SK-N-SH treated with all-trans-retinoic acid at 6 μM for 48 hours (cell line): ENCODE results near the gene PLEKHG4B.

Experiments
- ATAC-seq: fragments of 200-7000 bp; cut with Tn5 transposase; 3 replicates; pipeline ENCODE4 v1.9.1; 2020; ENCODE audit warnings: mild to moderate bottlenecking, moderate library complexity
- ARNTL ChIP-seq: fragments of 450-650 bp; formaldehyde crosslinking; IDR thresholded peaks from 2 replicates; pipeline ENCODE4 v1.5.0; 2020; ENCODE audit warnings: low read depth, mild to moderate bottlenecking, moderate library complexity, borderline replicate concordance
- BACH2 ChIP-seq: fragments of 250-450 bp; sonication (Bioruptor Pico); IDR thresholded peaks from 2 replicates; pipeline ENCODE4 v1.9.0; 2021; ENCODE audit warnings: mild to moderate bottlenecking, borderline replicate concordance
- CREB5 ChIP-seq: fragments of 250-450 bp; sonication (Bioruptor Pico); IDR thresholded peaks from 2 replicates; pipeline ENCODE4 v1.5.1; 2020; ENCODE audit warnings: low read depth, mild to moderate bottlenecking, moderate library complexity
- CSDC2 ChIP-seq: fragments of 250-450 bp; sonication (Bioruptor Pico); IDR thresholded peaks from 2 replicates; pipeline ENCODE4 v1.5.0; 2020; ENCODE audit warnings: mild to moderate bottlenecking, moderate library complexity
- ESRRG ChIP-seq: fragments of 250-450 bp; sonication (Bioruptor Pico); IDR thresholded peaks from 2 replicates; pipeline ENCODE4 v1.6.1; 2021; ENCODE audit warnings: mild to moderate bottlenecking
- GLIS3 ChIP-seq: fragments of 250-450 bp; sonication (Bioruptor Pico); IDR thresholded peaks from 2 replicates; pipeline ENCODE4 v1.5.0; 2020; ENCODE audit warnings: mild to moderate bottlenecking, moderate library complexity
- ISL1 ChIP-seq: fragments of 250-450 bp; sonication (Bioruptor Pico); IDR thresholded peaks from 2 replicates; pipeline ENCODE4 v2.1.2; 2022; ENCODE audit warnings: mild to moderate bottlenecking, moderate library complexity
- OSR1 ChIP-seq: fragments of 250-450 bp; sonication (Bioruptor Pico); IDR thresholded peaks from 2 replicates; pipeline ENCODE4 v1.8.0; 2022; ENCODE audit warnings: moderate library complexity, mild to moderate bottlenecking, inconsistent platforms
- POU6F1 ChIP-seq: fragments of 250-450 bp; sonication (Bioruptor Pico); IDR thresholded peaks from 2 replicates; pipeline ENCODE4 v1.8.0; 2021; ENCODE audit warnings: low read depth, mild to moderate bottlenecking, moderate library complexity, borderline replicate concordance
- PPARA ChIP-seq: fragments of 250-450 bp; sonication (Bioruptor Pico); IDR thresholded peaks from 2 replicates; pipeline ENCODE4 v1.5.0; 2020; ENCODE audit warnings: mild to moderate bottlenecking, borderline replicate concordance
- RARB ChIP-seq: fragments of 250-450 bp; sonication (Bioruptor Pico); IDR thresholded peaks from 2 replicates; pipeline ENCODE4 v1.8.0; 2021; ENCODE audit warnings: mild to moderate bottlenecking, moderate library complexity
- SNAI2 ChIP-seq: fragments of 250-450 bp; sonication (Bioruptor Pico); IDR thresholded peaks from 2 replicates; pipeline ENCODE4 v1.5.0; 2020; ENCODE audit warnings: mild to moderate bottlenecking, moderate library complexity
- TCF4 ChIP-seq: fragments of 250-450 bp; sonication (Bioruptor Pico); IDR thresholded peaks from 2 replicates; pipeline ENCODE4 v1.8.0; 2021; ENCODE audit warnings: mild to moderate bottlenecking, moderate library complexity, borderline replicate concordance
- TOX ChIP-seq: fragments of 250-450 bp; sonication (Bioruptor Pico); IDR thresholded peaks from 2 replicates; pipeline ENCODE4 v1.8.0; 2021; ENCODE audit warnings: mild to moderate bottlenecking, moderate library complexity, borderline replicate concordance
- TSHZ2 ChIP-seq: fragments of 250-450 bp; sonication (Bioruptor Pico); IDR thresholded peaks from 2 replicates; pipeline ENCODE4 v1.5.0; 2020; ENCODE audit warnings: mild to moderate bottlenecking, moderate library complexity
- ZFP3 ChIP-seq: fragments of 250-450 bp; sonication (Bioruptor Pico); IDR thresholded peaks from 2 replicates; pipeline ENCODE4 v1.5.0; 2020; ENCODE audit warnings: mild to moderate bottlenecking, moderate library complexity
- ZFP30 ChIP-seq: fragments of 450-650 bp; formaldehyde crosslinking; IDR thresholded peaks from 2 replicates; pipeline ENCODE4 v1.5.0; 2022; ENCODE audit warnings: mild to moderate bottlenecking, moderate library complexity
- ZNF565 ChIP-seq: fragments of 450-650 bp; formaldehyde crosslinking; conservative IDR thresholded peaks from 2 replicates; pipeline ENCODE4 v1.5.0; 2020; ENCODE audit warnings: low read depth, mild to moderate bottlenecking, moderate library complexity
- ZNF70 ChIP-seq: fragments of 450-650 bp; formaldehyde crosslinking; IDR thresholded peaks from 2 replicates; pipeline ENCODE4 v1.5.0; 2020; ENCODE audit warnings: mild to moderate bottlenecking, moderate library complexity
- ZNF8 ChIP-seq: fragments of 450-650 bp; formaldehyde crosslinking; IDR thresholded peaks from 2 replicates; pipeline ENCODE4 v1.5.0; 2020; ENCODE audit warnings: mild to moderate bottlenecking, moderate library complexity
- TF ChIP-seq, protein P1 (sequence below): fragments of 250-450 bp; sonication (Bioruptor Pico); IDR thresholded peaks from 2 replicates; pipeline ENCODE4 v1.5.1; 2021; ENCODE audit warnings: mild to moderate bottlenecking, moderate library complexity
- TF ChIP-seq, protein P2 (sequence below): fragments of 250-450 bp; sonication (Bioruptor Pico); IDR thresholded peaks from 2 replicates; pipeline ENCODE4 v1.8.0; 2020; ENCODE audit warnings: mild to moderate bottlenecking, moderate library complexity, borderline replicate concordance

PLEKHG4B gene

GRCh38 chr5:139579-140442 lies 47.8 kb downstream of the PLEKHG4B start (continued):
- no peak for TF ChIP-seq ZNF565 (CRISPR knock-in tag)
- TF ChIP-seq, all 23 proteins: peak for 0

DNA sequence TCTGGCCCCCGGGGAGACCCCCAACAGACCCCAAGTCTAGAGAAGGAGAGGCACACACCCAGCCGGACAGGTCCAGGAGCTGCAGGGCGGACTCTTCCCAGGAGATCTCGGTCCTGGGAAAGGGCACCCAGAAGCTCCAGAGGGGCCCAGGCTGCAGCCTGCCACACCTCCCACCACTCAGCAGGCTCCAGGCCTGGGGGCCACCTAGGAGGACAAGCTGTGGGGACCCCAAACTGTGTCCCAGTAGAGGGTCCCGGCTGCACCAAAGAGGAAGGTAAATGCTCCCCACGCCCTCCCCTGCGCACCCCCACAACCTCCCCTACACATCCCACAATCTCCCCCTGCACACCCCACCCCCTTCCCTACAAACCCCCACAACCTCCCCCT lies 48.5 kb downstream of the PLEKHG4B start:
- no peak for ATAC-seq
- no peak for TF ChIP-seq ISL1 (CRISPR knock-in tag)

GRCh38 chr5:141211-141610 lies 49.2 kb downstream of the PLEKHG4B start:
- ATAC-seq, result no peak
- TF ChIP-seq ZNF8 (CRISPR knock-in tag) (no peak), CREB5 (CRISPR knock-in tag) (no peak), SNAI2 (CRISPR knock-in tag) (no peak), GLIS3 (CRISPR knock-in tag) (no peak), ZNF565 (CRISPR knock-in tag) (no peak), RARB (CRISPR knock-in tag) (no peak), POU6F1 (CRISPR knock-in tag) (no peak)
- TF ChIP-seq, protein P1, sequence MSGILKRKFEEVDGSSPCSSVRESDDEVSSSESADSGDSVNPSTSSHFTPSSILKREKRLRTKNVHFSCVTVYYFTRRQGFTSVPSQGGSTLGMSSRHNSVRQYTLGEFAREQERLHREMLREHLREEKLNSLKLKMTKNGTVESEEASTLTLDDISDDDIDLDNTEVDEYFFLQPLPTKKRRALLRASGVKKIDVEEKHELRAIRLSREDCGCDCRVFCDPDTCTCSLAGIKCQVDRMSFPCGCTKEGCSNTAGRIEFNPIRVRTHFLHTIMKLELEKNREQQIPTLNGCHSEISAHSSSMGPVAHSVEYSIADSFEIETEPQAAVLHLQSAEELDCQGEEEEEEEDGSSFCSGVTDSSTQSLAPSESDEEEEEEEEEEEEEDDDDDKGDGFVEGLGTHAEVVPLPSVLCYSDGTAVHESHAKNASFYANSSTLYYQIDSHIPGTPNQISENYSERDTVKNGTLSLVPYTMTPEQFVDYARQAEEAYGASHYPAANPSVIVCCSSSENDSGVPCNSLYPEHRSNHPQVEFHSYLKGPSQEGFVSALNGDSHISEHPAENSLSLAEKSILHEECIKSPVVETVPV (CRISPR knock-in tag), result no peak
- TF ChIP-seq, protein P2, sequence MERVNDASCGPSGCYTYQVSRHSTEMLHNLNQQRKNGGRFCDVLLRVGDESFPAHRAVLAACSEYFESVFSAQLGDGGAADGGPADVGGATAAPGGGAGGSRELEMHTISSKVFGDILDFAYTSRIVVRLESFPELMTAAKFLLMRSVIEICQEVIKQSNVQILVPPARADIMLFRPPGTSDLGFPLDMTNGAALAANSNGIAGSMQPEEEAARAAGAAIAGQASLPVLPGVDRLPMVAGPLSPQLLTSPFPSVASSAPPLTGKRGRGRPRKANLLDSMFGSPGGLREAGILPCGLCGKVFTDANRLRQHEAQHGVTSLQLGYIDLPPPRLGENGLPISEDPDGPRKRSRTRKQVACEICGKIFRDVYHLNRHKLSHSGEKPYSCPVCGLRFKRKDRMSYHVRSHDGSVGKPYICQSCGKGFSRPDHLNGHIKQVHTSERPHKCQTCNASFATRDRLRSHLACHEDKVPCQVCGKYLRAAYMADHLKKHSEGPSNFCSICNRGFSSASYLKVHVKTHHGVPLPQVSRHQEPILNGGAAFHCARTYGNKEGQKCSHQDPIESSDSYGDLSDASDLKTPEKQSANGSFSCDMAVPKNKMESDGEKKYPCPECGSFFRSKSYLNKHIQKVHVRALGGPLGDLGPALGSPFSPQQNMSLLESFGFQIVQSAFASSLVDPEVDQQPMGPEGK (CRISPR knock-in tag), result no peak
- TF ChIP-seq, all 23 proteins: peak for 0

- no peak for ATAC-seq
- TF ChIP-seq ESRRG (no peak), ZNF70 (CRISPR knock-in tag) (no peak), SNAI2 (CRISPR knock-in tag) (no peak), TSHZ2 (CRISPR knock-in tag) (no peak), TCF4 (CRISPR knock-in tag) (no peak), ZFP3 (CRISPR knock-in tag) (no peak), TOX (CRISPR knock-in tag) (no peak), GLIS3 (CRISPR knock-in tag) (no peak), CSDC2 (CRISPR knock-in tag) (no peak), OSR1 (CRISPR knock-in tag) (no peak), ISL1 (CRISPR knock-in tag) (no peak), BACH2 (no peak), PPARA (no peak), ZNF565 (CRISPR knock-in tag) (no peak), RARB (CRISPR knock-in tag) (no peak), ARNTL (CRISPR knock-in tag) (no peak), ZFP30 (no peak)
- TF ChIP-seq, protein P2 (CRISPR knock-in tag), result no peak
- TF ChIP-seq, protein P1 (CRISPR knock-in tag), result no peak
These were observed 49.8 kb downstream of the PLEKHG4B start for GRCh38 chr5:141761-142160.
